ENCODE results near the gene OSBPL10. TPM values are rescaled to one million over a fixed set of nuclear protein-coding genes. Genes with fewer than 3 reads are reported as not detected.

OSBPL10 gene
- total and polyA plus RNA-seq, 2 of the 4 experiments (the other 2 are of a cell fraction), result 9.5 to 10.1 TPM

- no peak overlapping the region for H4K91ac ChIP-seq (ENCODE audit: insufficient read depth, low read depth, low read length)
- H3K9me3 ChIP-seq (ENCODE audit: control insufficient read depth, insufficient read depth, low read length), result no peaks in the 10 kb centered on the region
- H4K20me1 ChIP-seq (ENCODE audit: insufficient read depth, low read length), result no peaks in the 10 kb centered on the region
- dilution Hi-C loops (cut with HindIII; ENCODE audit: low sequenced_read_pairs, unreplicated experiment) (no loop called here), intact Hi-C loops (cut with micrococcal nuclease) (loop anchor here (5.0 kb wide), 1 partner anchor 999 kb away; no protein-coding TSS in a partner anchor), in situ Hi-C loops (cut with MboI; ENCODE audit: low sequenced_read_pairs) (no loop called here)
- H2AFZ ChIP-seq (replicated peaks; ENCODE audit: low read length, poor library complexity), result no peak overlapping the region
- H3K9ac ChIP-seq (ENCODE audit: low read depth, low read length), result no peak overlapping the region
- no peak overlapping the region for H2BK120ac ChIP-seq (ENCODE audit: low read depth, low read length)
- TF ChIP-seq, protein P1, sequence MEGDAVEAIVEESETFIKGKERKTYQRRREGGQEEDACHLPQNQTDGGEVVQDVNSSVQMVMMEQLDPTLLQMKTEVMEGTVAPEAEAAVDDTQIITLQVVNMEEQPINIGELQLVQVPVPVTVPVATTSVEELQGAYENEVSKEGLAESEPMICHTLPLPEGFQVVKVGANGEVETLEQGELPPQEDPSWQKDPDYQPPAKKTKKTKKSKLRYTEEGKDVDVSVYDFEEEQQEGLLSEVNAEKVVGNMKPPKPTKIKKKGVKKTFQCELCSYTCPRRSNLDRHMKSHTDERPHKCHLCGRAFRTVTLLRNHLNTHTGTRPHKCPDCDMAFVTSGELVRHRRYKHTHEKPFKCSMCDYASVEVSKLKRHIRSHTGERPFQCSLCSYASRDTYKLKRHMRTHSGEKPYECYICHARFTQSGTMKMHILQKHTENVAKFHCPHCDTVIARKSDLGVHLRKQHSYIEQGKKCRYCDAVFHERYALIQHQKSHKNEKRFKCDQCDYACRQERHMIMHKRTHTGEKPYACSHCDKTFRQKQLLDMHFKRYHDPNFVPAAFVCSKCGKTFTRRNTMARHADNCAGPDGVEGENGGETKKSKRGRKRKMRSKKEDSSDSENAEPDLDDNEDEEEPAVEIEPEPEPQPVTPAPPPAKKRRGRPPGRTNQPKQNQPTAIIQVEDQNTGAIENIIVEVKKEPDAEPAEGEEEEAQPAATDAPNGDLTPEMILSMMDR (conservative IDR thresholded peaks at IDR 0.05; ENCODE audit: low read depth, low read length), result no peak
- TF ChIP-seq SMC3 (IDR thresholded peaks at IDR 0.05; ENCODE audit: low read depth, low read length), result no peak
- no peak for TF ChIP-seq BHLHE40 (IDR thresholded peaks at IDR 0.05; ENCODE audit: low read depth, low read length)
- TF ChIP-seq RFX5 (IDR thresholded peaks at IDR 0.05; ENCODE audit: low read depth, low read length), result no peak
- no peak for TF ChIP-seq RCOR1 (IDR thresholded peaks at IDR 0.05; ENCODE audit: insufficient replicate concordance, low read length)
- no peak for TF ChIP-seq NFE2L2 (IDR thresholded peaks at IDR 0.05; ENCODE audit: low read depth, low read length)
- TF ChIP-seq POLR2A (IDR thresholded peaks at IDR 0.05; ENCODE audit: low read depth, low read length), result no peak
- no peak for TF ChIP-seq FOS (IDR thresholded peaks at IDR 0.05; ENCODE audit: low read depth, low read length)
- TF ChIP-seq MAZ (IDR thresholded peaks at IDR 0.05; ENCODE audit: borderline replicate concordance, low read depth, low read length), result no peak
- TF ChIP-seq, protein P2, sequence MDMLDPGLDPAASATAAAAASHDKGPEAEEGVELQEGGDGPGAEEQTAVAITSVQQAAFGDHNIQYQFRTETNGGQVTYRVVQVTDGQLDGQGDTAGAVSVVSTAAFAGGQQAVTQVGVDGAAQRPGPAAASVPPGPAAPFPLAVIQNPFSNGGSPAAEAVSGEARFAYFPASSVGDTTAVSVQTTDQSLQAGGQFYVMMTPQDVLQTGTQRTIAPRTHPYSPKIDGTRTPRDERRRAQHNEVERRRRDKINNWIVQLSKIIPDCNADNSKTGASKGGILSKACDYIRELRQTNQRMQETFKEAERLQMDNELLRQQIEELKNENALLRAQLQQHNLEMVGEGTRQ (IDR thresholded peaks at IDR 0.05; ENCODE audit: low read depth, low read length), result no peak
- TF ChIP-seq MAFK (IDR thresholded peaks at IDR 0.05; ENCODE audit: low read depth, low read length), result no peak
- TF ChIP-seq CEBPB (IDR thresholded peaks at IDR 0.05; ENCODE audit: low read depth, low read length), result no peak
- TF ChIP-seq MXI1 (IDR thresholded peaks at IDR 0.05; ENCODE audit: borderline replicate concordance, low read depth, low read length), result no peak
- no peak for TF ChIP-seq RAD21 (IDR thresholded peaks at IDR 0.05; ENCODE audit: low read length)
- no peak for TF ChIP-seq CHD1 (IDR thresholded peaks at IDR 0.05; ENCODE audit: low read depth, low read length)
- TF ChIP-seq, protein P3, sequence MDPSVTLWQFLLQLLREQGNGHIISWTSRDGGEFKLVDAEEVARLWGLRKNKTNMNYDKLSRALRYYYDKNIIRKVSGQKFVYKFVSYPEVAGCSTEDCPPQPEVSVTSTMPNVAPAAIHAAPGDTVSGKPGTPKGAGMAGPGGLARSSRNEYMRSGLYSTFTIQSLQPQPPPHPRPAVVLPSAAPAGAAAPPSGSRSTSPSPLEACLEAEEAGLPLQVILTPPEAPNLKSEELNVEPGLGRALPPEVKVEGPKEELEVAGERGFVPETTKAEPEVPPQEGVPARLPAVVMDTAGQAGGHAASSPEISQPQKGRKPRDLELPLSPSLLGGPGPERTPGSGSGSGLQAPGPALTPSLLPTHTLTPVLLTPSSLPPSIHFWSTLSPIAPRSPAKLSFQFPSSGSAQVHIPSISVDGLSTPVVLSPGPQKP (IDR thresholded peaks at IDR 0.05; ENCODE audit: borderline replicate concordance, low read depth, low read length), result no peak
- ChIA-PET CTCF (no interaction called here), POLR2A (ENCODE audit: unreplicated experiment) (no interaction called here)
- H2AK9ac ChIP-seq (replicated peaks; ENCODE audit: low read depth, low read length, poor library complexity), result no peak overlapping the region
- no peak overlapping the region for H3K4me2 ChIP-seq (ENCODE audit: low read depth, low read length)
- no peak overlapping the region for H4K5ac ChIP-seq (ENCODE audit: low read depth, low read length)
- H3K9me1 ChIP-seq (ENCODE audit: insufficient read depth, low read length), result no peaks in the 10 kb centered on the region
- no peak for DNase-seq
- H3K23ac ChIP-seq (ENCODE audit: low read depth, low read length), result no peak overlapping the region
- H2AK5ac ChIP-seq (ENCODE audit: low read depth, low read length), result no peak overlapping the region
- H3K27me3 ChIP-seq (ENCODE audit: control insufficient read depth, insufficient read depth, low read length), result no peaks in the 10 kb centered on the region
- no peaks in the 10 kb centered on the region; the same call in 1 of the 2 replicates for H3K36me3 ChIP-seq (ENCODE audit: control insufficient read depth, insufficient read depth, low read length)
- H2BK5ac ChIP-seq (ENCODE audit: low read depth, low read length, poor library complexity, severe bottlenecking), result no peak overlapping the region
- no peak overlapping the region for H3K14ac ChIP-seq (replicated peaks; ENCODE audit: low read depth, low read length)
- no peak overlapping the region for H4K8ac ChIP-seq (ENCODE audit: low read depth in 2 of 2, low read length in 2 of 2)
- no peak overlapping the region for H2BK15ac ChIP-seq (ENCODE audit: low read depth, low read length)
- no CpG with 5 or more reads among the region's 3 CpGs for WGBS, 2 experiments (ENCODE audit: extremely low coverage in 2 of 2, insufficient read length in 1 of 2)
- no peaks in the 10 kb centered on the region for H3K4me1 ChIP-seq (ENCODE audit: control insufficient read depth, insufficient read depth, low read length)
- H3K27ac ChIP-seq (ENCODE audit: insufficient read depth, low read length), result no peak overlapping the region
- H2BK20ac ChIP-seq (ENCODE audit: low read depth, low read length), result no peak overlapping the region
- H3K18ac ChIP-seq (ENCODE audit: low read depth, low read length), result no peak overlapping the region
- no peak for ATAC-seq (ENCODE audit: low read depth)
- H3K4ac ChIP-seq (ENCODE audit: low read depth, low read length), result no peak overlapping the region
- H3K4me3 ChIP-seq (ENCODE audit: insufficient read depth, low read depth, low read length), result no peak overlapping the region
- no peaks in the 10 kb centered on the region for H3K79me1 ChIP-seq (ENCODE audit: low read depth in 1 of 2, low read length in 2 of 2)
- H3K56ac ChIP-seq (ENCODE audit: extremely low read depth, insufficient read depth, low read length), result no peak overlapping the region
- no TSS peak for BruUV-seq (replicated peaks)
Observed at GRCh38 chr3:31911124-31911523, 69.9 kb downstream of the OSBPL10 start.
